ENCODE data around the gene MYPOP. TPM values are rescaled to one million over a fixed set of nuclear protein-coding genes. Genes with fewer than 3 reads are reported as not detected.
A peak's percentile ranks its signal among the peaks of the same experiment; 100 is the strongest.

MYPOP gene
- total and polyA plus RNA-seq, 12 donors = 7.1 to 17.0 (median 10.0) TPM

GRCh38 chr19:45885556-45886426, 16.6 kb downstream of the MYPOP start, which contains the start of gene IRF2BP1:
Gene IRF2BP1, minus strand, starts transcription at chr19:45886141. Its CDS starts 367 bp downstream, at chr19:45885774.
- Histone ChIP-seq H3K4me3 (peak within 1 kb of the TSS; percentile 56 to 92 (median 80)), H3K36me3 (peaks cover 0 to 34% (median 7%) of the 10 kb centered on the region in 9 donors), H3K4me1 (peaks cover 15 to 45% (median 37%) of the 10 kb centered on the region in 9 donors), H3K27ac (peak within 1 kb of the TSS; percentile 79 to 97 (median 92)), H3K27me3 (no peaks in the 10 kb centered on the region), H3K9me3 (no peaks in the 10 kb centered on the region)
- ATAC-seq (peak; percentile 80 to 96 (median 93)), DNase-seq (peak; percentile 91 to 95)
- WGBS, 2 donors = 1% methylated on average over 94 to 107 of the region's 107 CpGs
- intact Hi-C loops (cut with DNase I) = loop anchor here in 1 of 10 donors (1.0 to 10.0 kb wide), 3 partner anchors 17 to 71 kb away; partner anchors contain the start of genes MYPOP, RSPH6A and SYMPK
- TF ChIP-seq CTCF (IDR thresholded peaks at IDR 0.05) = peak in 1 of 9 donors; percentile 12

- no peak for TF ChIP-seq CTCF (IDR thresholded peaks at IDR 0.05)
- ATAC-seq (peak in 2 of 8 donors; percentile 1 to 34), DNase-seq (peak in 1 of 2 donors; percentile 31)
- Histone ChIP-seq H3K4me3 (peak overlapping the region; percentile 56 to 92 (median 80)), H3K27me3 (no peaks in the 10 kb centered on the region), H3K27ac (peak overlapping the region in 9 of 10 donors; percentile 81 to 97 (median 93)), H3K36me3 (peaks cover 0 to 25% (median 7%) of the 10 kb centered on the region in 9 donors), H3K9me3 (no peaks in the 10 kb centered on the region), H3K4me1 (peaks cover 15 to 45% (median 37%) of the 10 kb centered on the region in 9 donors)
- WGBS, 2 donors = 55 to 57% methylated on average over 70 to 72 of the region's 72 CpGs
- intact Hi-C loops (cut with DNase I) = loop anchor here in 1 of 10 donors (10.0 kb wide), 1 partner anchor 70 kb away; the partner anchor contains the start of gene RSPH6A
Observed at GRCh38 chr19:45884682-45885555, 17.5 kb downstream of the MYPOP start.

- ATAC-seq (no peak), DNase-seq (no peak)
- H3K4me1 ChIP-seq = peaks cover 15 to 45% (median 37%) of the 10 kb centered on the region in 9 donors
- peaks cover 0 to 3% (median 0%) of the 10 kb centered on the region in 7 donors for H3K27me3 ChIP-seq
- intact Hi-C loops (cut with DNase I) = loop anchor here in 2 of 10 donors (2.0 to 10.0 kb wide), 2 partner anchors 19 to 69 kb away; partner anchors contain the start of genes FOXA3 (in 1 of the 2) and RSPH6A (in 1 of the 2)
- no peak for TF ChIP-seq CTCF (IDR thresholded peaks at IDR 0.05)
- peaks cover 0 to 16% (median 7%) of the 10 kb centered on the region in 9 donors for H3K36me3 ChIP-seq
- peak overlapping the region in 4 of 10 donors; percentile 11 to 79 (median 40) for H3K4me3 ChIP-seq
- H3K27ac ChIP-seq = no peak overlapping the region
- no peaks in the 10 kb centered on the region for H3K9me3 ChIP-seq
- 91 to 93% methylated on average over 57 of the region's 57 CpGs for WGBS, 2 donors
Observed at GRCh38 chr19:45883881-45884681, 18.3 kb downstream of the MYPOP start.

Measured in heart right ventricle (tissue), 16 donors.